ENCODE measurements around the gene OCA2. TPM values are rescaled to one million over a fixed set of nuclear protein-coding genes. Genes with fewer than 3 reads are reported as not detected.

Gene OCA2
- total and polyA plus RNA-seq, 2 of the 4 experiments (the other 2 are of a cell fraction) = under 0.01 to 0.03 TPM

- Histone ChIP-seq H2AK5ac (ENCODE audit: low read depth, low read length) (no peak overlapping the region), H4K8ac (ENCODE audit: low read depth in 2 of 2, low read length in 2 of 2) (no peak overlapping the region), H3K9me3 (ENCODE audit: control insufficient read depth, insufficient read depth, low read length) (no peaks in the 10 kb centered on the region), H3K9me1 (ENCODE audit: insufficient read depth, low read length) (no peaks in the 10 kb centered on the region), H3K9ac (ENCODE audit: low read depth, low read length) (no peak overlapping the region), H2BK5ac (ENCODE audit: low read depth, low read length, poor library complexity, severe bottlenecking) (no peak overlapping the region), H2BK20ac (ENCODE audit: low read depth, low read length) (no peak overlapping the region), H3K4me1 (ENCODE audit: control insufficient read depth, insufficient read depth, low read length) (peaks cover 2% of the 10 kb centered on the region; the same call in 1 of the 2 replicates), H4K91ac (ENCODE audit: insufficient read depth, low read depth, low read length) (no peak overlapping the region), H3K14ac (replicated peaks; ENCODE audit: low read depth, low read length) (no peak overlapping the region), H3K4ac (ENCODE audit: low read depth, low read length) (no peak overlapping the region), H4K5ac (ENCODE audit: low read depth, low read length) (no peak overlapping the region), H3K23ac (ENCODE audit: low read depth, low read length) (no peak overlapping the region), H3K79me1 (ENCODE audit: low read depth in 1 of 2, low read length in 2 of 2) (no peaks in the 10 kb centered on the region), H2BK120ac (ENCODE audit: low read depth, low read length) (no peak overlapping the region), H2AFZ (replicated peaks; ENCODE audit: low read length, poor library complexity) (peak overlapping the region; percentile 95), H3K27me3 (ENCODE audit: control insufficient read depth, insufficient read depth, low read length) (peaks cover 57% of the 10 kb centered on the region), H3K4me3 (ENCODE audit: insufficient read depth, low read depth, low read length) (peak overlapping the region; percentile 41), H3K27ac (ENCODE audit: insufficient read depth, low read length) (no peak overlapping the region), H3K18ac (ENCODE audit: low read depth, low read length) (no peak overlapping the region), H2BK15ac (ENCODE audit: low read depth, low read length) (no peak overlapping the region), H2AK9ac (replicated peaks; ENCODE audit: low read depth, low read length, poor library complexity) (no peak overlapping the region), H4K20me1 (ENCODE audit: insufficient read depth, low read length) (no peaks in the 10 kb centered on the region), H3K4me2 (ENCODE audit: low read depth, low read length) (peak overlapping the region; percentile 84), H3K56ac (ENCODE audit: extremely low read depth, insufficient read depth, low read length) (no peak overlapping the region), H3K36me3 (ENCODE audit: control insufficient read depth, insufficient read depth, low read length) (no peaks in the 10 kb centered on the region)
- intact Hi-C loops (cut with micrococcal nuclease) (no loop called here), in situ Hi-C loops (cut with MboI; ENCODE audit: low sequenced_read_pairs) (no loop called here), dilution Hi-C loops (cut with HindIII; ENCODE audit: low sequenced_read_pairs, unreplicated experiment) (no loop called here)
- DNase-seq (no peak), ATAC-seq (ENCODE audit: low read depth) (peak; percentile 5)
- WGBS, 2 experiments (ENCODE audit: extremely low coverage in 2 of 2, insufficient read length in 1 of 2) = 5% methylated on average over 24 of the region's 72 CpGs; no CpG with 5 or more reads in 1 of the 2 experiments
- TF ChIP-seq ELK1 (IDR thresholded peaks at IDR 0.05; ENCODE audit: borderline replicate concordance, low read depth, low read length) = no peak
- no peak for TF ChIP-seq MAFK (IDR thresholded peaks at IDR 0.05; ENCODE audit: low read depth, low read length)
- no peak for TF ChIP-seq RAD21 (IDR thresholded peaks at IDR 0.05; ENCODE audit: low read length)
- TF ChIP-seq BHLHE40 (IDR thresholded peaks at IDR 0.05; ENCODE audit: low read depth, low read length) = no peak
- TF ChIP-seq CHD1 (IDR thresholded peaks at IDR 0.05; ENCODE audit: low read depth, low read length) = no peak
- TF ChIP-seq MXI1 (IDR thresholded peaks at IDR 0.05; ENCODE audit: borderline replicate concordance, low read depth, low read length) = no peak
- no peak for TF ChIP-seq FOS (IDR thresholded peaks at IDR 0.05; ENCODE audit: low read depth, low read length)
- no peak for TF ChIP-seq RCOR1 (IDR thresholded peaks at IDR 0.05; ENCODE audit: insufficient replicate concordance, low read length)
- no peak for TF ChIP-seq CEBPB (IDR thresholded peaks at IDR 0.05; ENCODE audit: low read depth, low read length)
- TF ChIP-seq USF2 (IDR thresholded peaks at IDR 0.05; ENCODE audit: low read depth, low read length) = no peak
- TF ChIP-seq CTCF (conservative IDR thresholded peaks at IDR 0.05; ENCODE audit: low read depth, low read length) = no peak
- TF ChIP-seq POLR2A (IDR thresholded peaks at IDR 0.05; ENCODE audit: low read depth, low read length) = no peak
- TF ChIP-seq NFE2L2 (IDR thresholded peaks at IDR 0.05; ENCODE audit: low read depth, low read length) = no peak
- no peak for TF ChIP-seq SMC3 (IDR thresholded peaks at IDR 0.05; ENCODE audit: low read depth, low read length)
- no peak for TF ChIP-seq RFX5 (IDR thresholded peaks at IDR 0.05; ENCODE audit: low read depth, low read length)
- TF ChIP-seq MAZ (IDR thresholded peaks at IDR 0.05; ENCODE audit: borderline replicate concordance, low read depth, low read length) = no peak
- ChIA-PET POLR2A (ENCODE audit: unreplicated experiment) (no interaction called here), CTCF (no interaction called here)
- BruUV-seq (replicated peaks) = no TSS peak
Measured at GRCh38 chr15:28096670-28097431, 2.3 kb downstream of the OCA2 start.

Data from IMR-90 (cell line).